DMS79 treated with DMSO at 0.1 percent for 48 hours (cell line): ENCODE data around the gene EDRF1.
"Not testable (repeated sequence)": the region's sequence is repeated elsewhere in the genome, so short reads cannot be mapped to it uniquely, and the experiment has no call there.

Source experiments
- DNase-seq: peaks from one replicate; lab custom pipeline; 2025; lab: John Stamatoyannopoulos, UW

Gene EDRF1, protein sequence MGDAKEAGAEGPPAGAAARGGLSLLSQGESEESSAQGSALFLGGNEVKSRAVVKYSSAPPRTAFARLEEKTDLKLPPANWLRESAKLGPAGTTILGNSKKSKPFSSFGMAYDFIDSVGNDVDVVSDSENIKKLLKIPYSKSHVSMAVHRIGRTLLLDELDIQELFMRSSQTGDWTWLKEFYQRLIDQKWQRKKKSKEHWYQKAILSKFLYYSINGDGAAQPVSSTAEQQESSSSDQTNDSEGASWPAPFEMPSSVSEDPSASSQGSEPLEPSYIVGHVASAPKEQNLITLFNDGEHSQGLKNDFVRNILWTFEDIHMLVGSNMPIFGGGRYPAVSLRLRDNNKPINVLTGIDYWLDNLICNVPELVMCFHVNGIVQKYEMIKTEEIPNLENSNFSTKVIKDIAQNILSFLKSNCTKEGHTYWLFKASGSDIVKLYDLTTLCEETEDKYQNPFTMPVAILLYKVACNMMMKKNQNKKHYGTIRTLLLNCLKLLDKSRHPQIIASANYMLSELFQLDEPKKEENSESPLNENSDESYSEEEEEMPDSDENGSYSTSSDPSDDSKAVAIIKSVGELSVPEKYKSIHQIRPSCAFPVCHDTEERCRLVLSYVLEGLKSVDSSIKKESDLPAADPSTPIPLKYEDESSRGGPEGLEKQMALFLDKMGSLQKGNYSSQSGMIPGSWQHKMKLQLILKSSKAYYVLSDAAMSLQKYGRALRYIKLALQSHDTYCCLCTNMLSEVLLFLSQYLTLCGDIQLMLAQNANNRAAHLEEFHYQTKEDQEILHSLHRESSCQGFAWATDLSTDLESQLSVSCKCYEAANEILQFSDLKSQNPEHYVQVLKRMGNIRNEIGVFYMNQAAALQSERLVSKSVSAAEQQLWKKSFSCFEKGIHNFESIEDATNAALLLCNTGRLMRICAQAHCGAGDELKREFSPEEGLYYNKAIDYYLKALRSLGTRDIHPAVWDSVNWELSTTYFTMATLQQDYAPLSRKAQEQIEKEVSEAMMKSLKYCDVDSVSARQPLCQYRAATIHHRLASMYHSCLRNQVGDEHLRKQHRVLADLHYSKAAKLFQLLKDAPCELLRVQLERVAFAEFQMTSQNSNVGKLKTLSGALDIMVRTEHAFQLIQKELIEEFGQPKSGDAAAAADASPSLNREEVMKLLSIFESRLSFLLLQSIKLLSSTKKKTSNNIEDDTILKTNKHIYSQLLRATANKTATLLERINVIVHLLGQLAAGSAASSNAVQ

DNA sequence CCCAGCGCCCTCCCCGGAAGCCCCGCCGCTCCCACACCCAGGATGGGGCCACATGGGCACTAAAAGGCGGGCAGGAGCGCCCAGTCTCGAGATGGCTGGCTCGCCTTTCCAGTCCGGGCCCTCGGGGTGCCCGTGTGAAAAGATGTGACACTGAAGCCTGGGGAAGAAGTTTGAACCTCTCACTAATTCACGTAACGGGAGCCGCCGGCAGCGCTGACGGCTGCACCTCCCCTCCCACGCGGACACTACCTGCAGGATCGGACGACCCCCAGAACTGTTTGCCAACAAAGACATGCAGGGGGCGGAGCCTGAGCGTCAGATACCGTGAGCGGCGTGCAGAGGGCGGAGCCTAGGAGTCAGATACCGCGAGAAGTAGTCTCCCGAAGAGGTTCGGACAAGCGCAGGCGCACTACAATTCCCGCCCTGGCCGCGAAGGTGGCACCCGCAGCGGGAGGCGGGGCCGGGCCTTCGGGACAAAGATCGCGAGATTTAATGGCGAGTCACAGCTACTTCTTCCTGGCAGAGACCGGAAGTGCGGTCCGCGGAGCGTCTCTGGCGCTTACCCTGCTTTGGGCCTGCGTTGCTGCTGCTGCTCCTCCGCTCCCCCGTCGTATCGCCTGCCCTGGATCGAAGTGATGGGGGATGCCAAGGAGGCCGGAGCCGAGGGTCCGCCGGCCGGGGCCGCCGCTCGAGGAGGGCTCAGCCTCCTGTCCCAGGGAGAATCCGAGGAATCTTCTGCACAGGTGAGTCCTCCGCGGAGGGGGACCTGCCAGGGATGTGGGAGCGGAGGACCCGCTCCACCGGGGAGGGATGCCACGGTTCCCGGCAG lies at the start of gene EDRF1:
EDRF1 (plus strand) TSS at position 537 of the 829 bp plus-strand sequence; CDS start at position 636, 99 bp downstream.
- DNase-seq = peak; percentile 63

DNA sequence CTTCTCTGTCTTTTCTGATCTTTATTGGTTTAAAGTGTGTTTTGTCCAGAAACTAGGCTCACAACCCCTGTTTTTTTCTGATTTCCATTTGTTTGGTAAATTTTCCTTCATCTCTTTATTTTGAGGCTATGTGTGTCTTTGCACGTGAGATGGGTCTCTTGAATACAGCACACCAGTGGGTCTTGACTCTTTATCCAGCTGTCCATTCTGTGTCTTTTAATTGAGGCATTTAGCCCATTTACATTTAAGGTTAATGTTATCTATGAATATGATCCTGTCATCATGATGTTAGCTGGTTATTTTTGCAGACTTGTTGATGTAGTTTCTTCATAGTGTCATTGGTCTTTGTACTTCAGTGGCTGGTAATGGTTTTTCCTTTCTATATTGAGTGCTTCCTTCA lies 46.6 kb upstream of the EDRF1 start:
- no peak for DNase-seq

DNA sequence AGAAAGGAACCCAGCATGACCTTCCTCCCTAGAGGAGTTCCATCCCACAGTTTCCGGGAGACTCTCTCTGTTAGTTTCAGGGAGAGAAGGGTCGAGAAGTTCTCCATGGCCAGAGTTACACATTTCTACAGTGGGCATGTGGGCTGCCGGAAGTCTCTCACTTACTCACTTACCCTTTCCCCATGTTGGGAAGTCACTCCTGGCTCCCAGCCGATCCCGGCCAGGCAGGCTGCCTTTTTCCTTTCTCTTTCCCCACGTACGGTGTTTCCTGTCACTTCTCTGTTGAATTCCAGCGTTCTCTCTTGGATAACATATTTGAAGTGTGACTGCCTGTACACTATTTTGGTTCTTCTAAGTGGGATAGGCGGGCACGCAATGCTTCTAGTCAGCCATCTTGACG lies 40.1 kb upstream of the EDRF1 start:
- no peak for DNase-seq

DNA sequence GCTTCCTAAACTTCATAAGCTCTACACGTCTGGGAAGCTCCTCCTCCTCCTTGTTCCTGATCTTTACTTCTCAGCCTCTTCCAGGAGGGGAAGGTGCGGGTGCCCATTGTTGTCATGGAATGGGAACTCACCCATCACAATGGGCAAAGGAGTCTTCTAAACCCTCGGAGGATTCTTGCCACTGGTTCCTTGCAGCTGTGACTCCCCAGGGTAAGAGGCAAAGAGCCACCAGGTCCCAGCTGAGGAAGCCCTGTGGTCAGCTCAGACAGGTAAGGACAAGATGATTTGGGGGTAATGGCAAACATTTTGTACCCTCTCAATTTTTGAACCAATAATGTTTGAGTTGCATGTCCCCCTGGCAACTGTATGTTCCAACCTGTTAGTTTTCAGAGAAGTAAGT lies 36.4 kb upstream of the EDRF1 start, which contains the start of gene TEX36:
TEX36 (minus strand) TSS at position 101 of the 400 bp plus-strand sequence. CDS start 174 bp downstream, outside the sequence.
- DNase-seq = no peak

DNA sequence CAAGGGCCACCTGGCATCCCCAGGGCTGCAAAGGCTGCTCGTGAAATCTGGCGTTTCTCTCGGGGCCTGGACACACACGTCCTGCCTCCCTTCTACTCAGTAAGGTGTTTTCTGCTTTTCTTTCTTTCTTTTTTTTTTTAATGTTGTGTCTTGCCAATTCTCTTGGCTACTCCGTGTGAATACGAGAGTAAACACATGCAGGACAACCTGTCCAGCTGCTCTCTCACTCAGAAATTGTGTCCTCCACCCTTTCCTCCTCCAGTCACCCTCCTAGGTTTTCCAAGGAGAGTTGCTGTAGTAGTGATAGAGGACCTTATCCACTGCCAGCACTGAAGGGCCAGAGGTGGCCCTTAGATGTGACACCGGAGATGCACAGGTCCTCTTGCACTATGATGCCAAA lies 35.7 kb upstream of the EDRF1 start:
- no peak for DNase-seq

DNA sequence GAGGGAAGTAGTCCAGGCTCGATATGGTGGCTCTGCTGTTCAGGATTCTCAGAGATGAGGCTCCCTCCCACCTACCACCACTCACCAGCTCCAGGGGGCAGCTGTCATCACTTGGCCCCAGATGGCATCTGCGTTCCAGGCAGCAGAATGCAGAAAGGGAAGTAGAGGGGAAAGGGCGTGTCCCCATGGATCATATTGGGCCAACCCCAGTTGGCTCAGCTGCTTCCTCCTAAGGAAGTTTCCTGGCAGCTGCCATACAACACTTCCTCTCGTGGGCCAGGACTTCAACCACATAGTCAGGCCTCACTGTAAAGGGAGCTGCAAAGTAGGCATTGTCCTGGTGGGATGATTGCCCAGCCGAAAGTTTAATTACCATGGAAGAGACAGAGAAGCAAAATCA lies 34.9 kb upstream of the EDRF1 start:
- DNase-seq = no peak

DNA sequence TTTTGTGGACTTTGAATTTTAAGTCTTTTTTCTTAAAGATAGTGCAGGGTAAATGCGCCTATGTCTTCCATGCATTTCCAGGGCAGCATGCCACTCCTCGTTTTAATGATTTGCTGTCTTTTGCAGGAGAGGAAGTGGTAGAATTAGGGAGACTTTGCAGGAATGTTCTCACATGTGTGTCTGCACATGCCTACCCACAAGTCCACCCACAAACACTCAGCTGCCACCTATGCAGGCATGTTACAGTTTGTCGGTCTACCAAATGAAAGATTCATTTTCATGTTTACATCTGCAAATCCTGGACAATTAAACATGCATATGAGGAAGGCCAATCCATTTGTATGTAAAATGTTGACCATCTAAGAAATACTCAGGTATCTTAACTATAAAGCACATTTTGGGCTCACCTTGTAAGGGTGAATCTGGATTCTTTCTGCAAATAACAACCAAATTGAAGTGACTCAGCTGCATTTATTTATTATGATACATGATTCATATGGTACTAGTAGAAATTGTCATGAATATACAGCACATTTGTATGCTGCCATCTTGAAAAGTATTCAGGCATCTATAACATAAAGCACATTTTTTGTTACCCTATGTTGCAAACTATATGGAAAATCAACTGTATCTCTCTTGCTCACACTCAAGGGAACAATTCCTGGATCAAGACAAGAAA lies 31.9 kb upstream of the EDRF1 start:
- no peak for DNase-seq

DNA sequence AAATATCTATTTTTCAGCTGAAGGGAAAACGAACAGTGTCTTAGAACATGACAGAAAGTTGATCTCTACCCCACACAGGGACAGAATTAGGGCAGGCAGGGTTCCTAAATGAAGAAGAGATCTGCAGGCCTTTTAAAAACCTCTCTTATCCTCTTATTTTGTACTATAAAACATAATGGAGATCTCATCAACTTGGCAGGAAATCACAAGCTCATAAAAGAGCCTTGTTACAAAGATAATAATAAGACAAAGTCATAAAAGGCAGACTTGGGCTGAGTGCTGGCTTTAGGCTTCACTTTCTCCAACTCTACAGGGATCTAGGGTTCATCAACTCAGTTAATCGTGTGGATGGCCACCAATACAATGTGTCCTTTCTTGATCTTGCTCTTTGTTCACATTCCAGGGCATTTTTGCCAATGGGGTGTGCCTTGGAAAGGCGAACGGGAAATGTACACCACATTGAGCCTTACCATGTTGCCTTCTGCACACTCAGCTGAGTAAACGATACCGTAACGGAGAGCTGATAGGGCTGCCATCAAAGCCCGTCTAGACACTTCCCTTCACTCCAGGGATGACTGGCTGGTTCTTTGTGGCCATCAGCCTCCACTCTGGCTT lies 29.4 kb upstream of the EDRF1 start:
- no peak for DNase-seq

DNA sequence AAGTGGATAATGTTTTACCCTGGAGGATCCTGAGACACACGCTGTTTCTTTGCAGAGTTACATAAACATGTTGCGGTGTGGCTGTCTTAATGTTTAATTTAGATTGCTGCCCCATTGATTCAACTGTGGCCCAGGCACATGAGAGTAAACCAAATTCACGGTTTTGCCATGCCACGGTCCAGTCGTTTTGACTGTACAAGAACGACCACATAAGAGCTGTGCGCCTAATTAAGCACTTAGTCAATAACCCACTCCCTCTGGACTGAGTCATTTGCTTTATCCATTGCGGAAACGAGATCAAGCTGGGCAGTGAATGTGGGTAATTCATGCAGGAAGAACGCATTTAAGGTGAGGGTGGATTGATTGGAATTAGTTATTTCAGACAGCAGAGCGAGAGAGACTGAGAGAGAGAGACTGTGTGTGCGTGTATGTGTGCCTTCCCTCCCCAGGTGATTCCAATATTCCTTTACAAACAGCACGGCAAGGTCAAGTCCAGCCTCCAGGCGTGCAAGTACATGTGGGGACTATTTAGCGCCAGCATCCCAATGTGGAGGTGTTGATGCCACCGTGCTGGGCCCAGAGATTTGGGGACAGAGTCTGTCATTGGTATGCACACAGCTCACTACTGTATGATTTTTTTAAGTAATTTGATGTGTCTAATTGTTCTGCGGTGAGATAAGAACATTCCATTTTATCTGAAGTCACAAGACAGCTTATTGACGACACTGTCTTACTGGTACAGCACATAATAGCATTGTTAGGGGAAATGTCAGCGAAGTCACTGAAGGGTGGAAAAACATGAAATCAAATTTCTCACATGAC lies 28.1 kb upstream of the EDRF1 start:
- DNase-seq = peak; percentile 47

DNA sequence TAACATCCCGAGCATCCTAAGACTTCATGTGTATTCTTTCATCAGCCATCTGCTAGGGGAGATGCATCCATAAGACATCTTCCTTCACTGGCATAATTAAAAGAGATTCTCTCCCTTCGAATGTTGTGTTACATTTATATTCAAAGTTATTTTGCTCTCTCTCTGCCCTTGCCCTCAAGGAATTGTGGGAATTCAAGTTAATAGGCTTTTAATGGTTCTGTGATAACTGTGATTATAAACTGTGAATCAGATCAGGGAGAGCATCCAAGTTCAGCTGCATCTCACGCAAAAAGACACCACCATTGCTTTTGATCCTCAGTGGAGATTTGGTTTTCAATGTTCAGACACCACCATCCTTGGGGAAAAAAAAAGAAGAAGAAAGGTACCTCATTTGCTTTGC lies 27.3 kb upstream of the EDRF1 start:
- DNase-seq = no peak

DNA sequence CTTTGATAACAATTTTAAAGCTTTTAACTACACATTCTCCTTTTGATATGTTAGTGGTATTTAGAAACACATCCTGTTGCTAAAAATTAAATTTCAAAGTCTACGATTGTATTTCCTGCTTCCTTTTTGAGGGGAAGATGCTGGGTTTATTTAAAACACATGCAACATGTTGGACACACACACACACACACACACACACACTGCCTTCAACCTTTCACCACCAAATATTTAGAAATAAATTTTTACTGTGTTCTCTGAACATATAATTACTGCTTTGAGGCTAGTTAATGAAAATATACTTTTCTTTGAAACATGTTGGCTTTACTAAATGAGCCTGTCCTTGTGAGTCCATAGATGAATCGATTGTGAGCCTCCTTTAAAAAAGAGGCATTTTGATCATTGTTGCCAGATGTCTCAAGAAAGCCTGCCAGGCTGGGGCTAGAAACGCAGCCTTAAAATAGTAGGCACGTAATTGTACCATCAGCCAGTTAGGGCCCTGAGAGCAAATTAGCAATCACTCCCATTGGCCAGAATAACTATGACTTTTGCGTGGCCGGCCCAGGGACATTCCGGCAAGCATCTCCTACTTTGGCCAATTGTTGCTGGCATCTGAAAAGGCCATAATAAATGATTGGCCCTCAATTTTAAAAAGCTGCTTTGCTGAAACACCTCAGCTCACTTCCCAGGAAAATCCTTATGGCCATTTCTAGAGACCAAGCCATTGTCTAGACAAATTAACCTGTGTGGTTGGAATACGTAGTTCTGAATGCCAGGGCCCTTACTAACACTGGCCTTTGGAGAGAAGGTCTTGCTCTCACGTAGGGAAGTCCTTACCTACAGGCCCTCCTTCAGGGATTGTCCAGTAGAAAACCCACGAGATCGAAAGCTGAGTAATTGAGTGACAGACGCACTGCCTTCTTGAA lies 26.6 kb upstream of the EDRF1 start:
- no peak for DNase-seq

DNA sequence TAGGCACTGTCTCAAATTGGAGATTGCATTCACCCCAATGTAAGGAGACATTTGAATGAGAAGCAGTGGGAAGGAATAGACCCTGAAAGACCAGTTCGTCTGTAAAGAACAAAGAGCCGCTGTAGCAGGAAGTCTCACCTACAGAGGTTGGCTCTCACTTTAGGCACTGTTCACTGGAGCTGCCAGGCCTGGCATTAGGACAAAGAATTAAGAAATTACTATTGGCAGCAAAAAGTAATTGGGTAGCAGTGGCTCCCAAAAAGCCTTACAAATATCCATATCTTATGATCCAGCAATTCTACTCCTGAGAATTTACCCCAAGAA lies 26.0 kb upstream of the EDRF1 start:
- DNase-seq = no peak

DNA sequence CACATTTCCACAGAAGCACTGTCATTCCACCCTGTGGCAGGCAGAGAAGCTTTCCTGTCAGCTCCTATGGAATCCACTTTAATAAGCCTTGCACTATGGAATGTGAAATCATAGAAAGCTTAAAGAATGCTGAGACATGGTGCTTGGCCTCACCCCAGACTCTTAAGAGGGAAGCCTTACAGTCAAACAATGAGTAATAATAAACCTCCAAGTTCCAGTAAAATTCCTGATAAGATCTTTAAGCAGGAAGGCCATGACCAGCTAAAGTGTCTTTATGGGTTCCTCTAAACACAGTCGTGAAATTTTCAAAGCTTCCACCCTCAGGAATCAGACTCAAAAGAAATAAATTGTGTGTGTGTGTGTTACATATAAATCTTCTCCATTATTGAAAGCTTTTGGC lies 24.6 kb upstream of the EDRF1 start:
- no peak for DNase-seq

DNA sequence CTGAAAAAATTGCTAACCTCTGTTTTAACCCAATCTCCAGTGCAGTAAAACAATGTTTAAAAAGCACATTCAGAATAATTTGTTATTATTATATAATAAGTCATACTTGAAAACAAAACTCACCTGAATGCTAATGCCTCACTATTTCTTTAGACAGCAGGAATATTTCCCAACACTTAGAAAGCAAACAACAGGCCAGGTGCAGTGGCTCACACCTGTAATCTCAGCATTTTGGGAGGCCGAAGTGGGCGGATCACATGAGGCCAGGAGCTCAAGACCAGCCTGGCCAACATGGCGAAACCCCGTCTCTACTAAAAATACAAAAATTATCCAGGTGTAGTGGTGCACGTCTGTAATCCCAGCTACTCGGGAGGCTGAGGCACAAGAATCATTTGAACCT lies 22.6 kb upstream of the EDRF1 start:
- not testable (repeated sequence) for DNase-seq

DNA sequence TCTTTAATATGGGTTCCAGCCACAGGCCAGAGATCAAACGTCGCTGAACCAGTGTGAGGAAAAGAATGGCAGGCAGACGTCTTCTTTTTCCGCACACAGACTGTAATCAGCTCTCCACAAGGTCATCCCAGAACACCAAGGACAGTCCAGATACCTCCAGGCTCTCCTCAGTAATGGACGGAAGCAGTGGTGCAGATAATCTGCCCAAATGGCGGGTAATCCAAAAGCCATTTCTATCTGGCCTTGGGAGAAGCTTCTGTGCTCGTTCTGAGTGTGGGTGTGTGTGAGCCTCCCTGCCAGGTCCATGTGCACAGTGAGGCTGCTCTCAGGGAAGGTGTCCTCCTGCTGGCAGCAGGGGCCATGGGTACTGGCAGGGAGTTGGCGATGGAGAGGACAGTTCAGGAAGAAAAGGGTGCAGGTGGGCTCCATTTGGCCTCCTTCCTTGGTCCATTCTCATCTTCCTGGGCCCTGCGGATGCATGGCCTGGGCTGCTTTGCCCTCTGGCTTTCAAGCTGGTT lies 21.0 kb upstream of the EDRF1 start:
- no peak for DNase-seq

DNA sequence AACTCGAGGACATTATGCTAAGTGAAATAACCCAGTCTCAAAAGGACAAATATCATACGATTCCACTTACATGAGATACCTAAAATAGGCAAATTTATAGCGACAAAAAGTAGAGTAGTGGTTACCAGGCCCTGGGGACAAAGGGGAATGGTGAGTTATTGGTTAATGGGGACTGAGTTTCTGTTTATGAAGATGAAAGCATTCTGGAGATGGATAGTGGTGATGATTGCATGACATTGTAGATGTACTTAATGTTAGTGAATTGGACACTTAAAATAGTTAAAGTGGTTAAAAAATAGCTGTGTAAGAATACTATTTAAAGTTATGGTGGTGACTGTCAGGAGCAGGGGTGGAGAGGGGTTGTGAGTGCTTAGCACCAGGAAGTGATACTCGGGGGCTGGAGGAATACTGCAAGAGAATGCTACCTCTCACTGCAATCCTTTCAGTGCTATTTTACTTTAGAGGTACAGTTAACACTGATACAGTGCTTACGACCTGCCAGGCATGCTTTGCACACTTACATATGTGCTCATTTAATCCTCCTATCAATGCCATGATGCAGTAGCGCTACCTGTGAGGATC lies 19.9 kb upstream of the EDRF1 start:
- DNase-seq = no peak

DNA sequence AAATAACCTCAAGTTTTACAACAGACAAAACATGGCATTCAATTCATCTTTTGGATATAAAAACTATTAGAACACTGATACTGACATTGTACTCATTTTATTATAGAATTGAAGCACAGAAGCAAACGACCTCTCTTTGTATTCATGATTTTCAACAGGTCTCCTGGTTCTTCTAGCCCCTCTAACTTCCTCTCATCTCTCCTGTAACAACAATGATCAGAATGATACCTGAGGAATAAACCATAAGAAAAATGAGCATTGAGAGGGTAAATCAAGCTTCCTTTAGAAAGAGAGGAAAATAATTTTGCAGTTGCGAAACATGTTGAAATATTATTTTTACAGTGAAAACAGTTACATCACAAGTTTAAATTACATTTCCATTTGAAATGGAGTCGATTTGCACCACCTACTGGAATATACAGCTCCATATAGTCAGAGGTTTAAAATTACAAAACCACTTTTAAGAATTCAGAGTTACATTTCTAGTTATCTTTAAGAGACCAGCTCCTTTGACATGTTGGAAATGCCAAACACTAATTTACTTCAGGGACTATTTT lies 19.1 kb upstream of the EDRF1 start:
- no peak for DNase-seq
